ENCODE results near the gene E2F7.

The E2F7 gene

DNA sequence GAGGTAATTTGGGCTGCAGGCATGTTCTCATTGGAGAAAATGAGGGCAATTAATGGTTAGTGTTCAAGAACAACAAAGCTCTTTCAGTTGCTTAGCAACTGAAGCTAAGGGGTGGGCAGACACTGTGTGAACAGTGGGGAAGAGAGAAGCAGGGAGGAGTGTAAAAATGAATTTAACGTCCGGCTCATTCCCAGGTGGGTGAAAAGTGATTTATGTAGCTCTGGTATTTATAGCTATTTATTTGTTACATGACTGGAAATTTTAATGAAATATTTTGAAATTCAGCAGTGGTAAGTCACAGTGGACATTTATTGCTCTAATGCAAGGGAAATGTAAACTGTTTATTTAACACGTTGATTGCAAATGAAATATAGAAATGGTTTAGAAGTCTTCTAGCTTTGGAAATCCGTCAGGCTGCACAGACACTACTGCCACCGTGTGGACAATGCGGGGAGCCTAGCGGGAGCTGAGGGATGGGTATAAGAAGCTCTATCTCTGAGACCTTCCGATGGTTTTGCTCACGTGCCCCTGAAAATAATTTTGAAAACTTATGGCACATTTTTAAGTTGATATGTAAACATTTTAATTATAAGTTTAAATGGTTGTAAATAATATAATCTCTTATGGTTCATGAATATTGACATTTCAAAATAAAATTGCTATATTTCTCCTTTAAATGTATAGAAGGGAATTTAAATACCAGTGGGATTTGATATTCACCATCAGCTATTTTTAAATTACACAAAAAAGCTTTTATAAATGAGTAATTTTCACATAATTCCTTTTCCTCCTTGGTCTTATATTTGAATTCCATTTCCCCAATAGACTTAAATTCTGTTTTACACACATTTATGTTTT, 54.4 kb downstream of the E2F7 start:
- peak; percentile 23 for DNase-seq

DNA sequence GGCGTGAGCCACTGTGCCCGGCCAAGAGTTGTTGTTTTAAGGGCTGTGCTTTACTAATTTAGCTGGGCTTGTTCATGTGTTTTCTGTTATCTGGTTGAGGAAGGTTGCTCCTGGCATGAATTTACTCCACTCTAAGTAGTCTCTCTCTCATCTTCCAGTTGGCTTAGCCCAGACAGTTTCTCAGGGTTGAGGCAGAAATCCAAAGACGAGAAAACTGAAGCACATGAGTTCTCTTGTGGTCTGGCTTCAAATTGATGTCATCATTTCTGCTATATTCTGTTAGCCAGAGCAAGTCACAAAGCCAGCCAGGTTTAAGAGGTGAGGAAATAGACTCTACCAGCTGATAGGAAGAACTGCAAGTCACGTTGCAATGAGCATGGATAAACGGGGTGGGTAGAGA, 57.9 kb downstream of the E2F7 start:
- DNase-seq: no peak

DNA sequence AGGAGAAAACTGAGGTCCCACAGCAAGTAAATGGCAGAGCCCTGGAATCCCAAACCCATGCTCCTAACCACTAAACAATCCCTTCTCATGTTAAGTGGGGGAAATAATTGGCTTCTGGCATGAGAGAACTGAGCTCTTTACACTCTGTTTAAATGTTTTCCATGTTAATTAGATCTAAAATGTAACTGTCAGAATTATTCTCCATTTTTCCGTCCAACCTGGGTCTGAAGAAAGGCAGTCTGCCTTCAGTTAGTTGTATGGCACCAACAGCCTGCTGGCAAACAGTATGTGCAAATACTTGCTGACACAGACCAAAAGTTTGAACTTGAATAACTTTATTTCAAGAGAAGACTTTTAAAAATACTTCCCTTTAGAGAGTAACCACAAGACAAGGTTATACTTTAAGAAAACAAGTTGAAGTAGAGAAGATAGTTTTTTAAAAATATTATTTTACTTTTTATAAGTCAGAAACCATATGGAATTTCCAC, 59.7 kb downstream of the E2F7 start:
- no peak for DNase-seq

DNA sequence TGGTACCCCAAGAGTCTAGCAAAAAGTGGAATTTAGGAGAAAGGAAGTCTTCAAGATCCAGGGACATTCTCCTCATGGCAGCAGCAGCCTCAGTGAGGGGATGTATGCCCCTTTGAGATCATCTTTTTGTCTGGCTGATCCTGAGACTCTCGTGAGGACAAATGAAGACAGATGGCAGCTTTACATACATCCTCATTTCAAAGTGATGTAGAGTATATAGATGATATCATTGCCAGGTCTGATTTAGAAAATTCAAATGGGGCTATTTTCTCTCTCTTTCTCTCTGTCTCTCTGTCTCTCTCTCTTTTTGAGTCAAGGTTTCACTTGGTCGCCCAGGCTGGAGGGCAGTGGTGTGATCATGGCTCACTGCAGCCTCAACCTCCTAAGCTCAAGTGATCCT, 61.5 kb downstream of the E2F7 start:
- no peak for DNase-seq

DNA sequence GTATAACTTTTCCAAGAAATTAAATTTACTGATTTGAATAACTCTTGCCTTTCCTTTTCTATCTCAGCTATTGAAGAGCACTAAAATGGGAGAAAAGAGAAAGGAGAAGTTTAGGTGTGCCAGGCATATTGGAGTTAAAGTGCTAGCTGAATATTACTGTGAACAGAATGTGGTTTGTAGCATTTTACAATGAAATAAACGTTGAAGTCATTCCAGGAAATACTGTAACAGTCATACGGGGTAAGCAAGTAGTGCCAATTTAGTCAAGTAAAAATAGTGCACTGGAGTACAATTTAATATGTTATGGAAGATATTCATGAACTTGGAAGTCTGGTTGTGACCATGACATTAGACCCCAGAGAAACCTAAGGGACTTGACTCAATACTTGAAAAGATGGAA, 62.1 kb downstream of the E2F7 start:
- no peak for DNase-seq

DNA sequence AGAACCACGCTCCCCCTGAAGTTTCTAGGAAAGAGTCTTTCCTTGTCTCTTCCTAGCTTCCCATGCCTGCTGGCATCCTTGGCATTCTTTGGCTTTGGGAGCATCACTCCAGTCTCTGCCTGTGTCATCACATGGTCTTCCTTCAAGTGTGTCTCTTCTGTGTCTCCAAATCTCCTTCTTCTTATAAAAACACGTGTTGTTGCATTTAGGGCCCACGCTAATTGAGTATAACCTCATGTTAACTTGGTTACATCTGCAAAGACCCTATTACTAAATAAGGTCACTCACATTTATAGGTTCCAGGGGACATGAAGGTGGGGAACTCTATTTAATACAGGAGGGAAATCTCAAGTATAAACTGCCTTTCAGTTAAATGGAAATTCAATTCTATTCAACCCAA, 63.0 kb downstream of the E2F7 start:
- no peak for DNase-seq

DNA sequence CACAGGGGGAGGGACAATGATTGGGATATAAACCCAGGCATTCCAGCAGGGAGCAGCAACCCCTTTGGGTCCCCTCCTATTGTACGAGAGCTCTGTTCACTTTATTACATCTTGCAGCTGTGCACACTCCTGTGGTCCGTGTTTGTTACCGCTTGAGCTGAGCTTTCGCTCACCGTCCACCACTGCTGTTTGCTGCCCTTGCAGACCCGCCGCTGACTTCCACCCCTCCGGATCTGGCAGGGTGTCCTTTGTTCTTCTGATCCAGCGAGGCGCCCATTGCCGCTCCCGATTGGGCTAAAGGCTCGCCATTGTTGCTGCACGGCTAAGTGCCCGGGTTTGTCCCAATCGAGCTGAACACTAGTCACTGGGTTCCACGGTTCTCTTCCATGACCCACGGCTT, 64.1 kb downstream of the E2F7 start:
- DNase-seq: no peak

DNA sequence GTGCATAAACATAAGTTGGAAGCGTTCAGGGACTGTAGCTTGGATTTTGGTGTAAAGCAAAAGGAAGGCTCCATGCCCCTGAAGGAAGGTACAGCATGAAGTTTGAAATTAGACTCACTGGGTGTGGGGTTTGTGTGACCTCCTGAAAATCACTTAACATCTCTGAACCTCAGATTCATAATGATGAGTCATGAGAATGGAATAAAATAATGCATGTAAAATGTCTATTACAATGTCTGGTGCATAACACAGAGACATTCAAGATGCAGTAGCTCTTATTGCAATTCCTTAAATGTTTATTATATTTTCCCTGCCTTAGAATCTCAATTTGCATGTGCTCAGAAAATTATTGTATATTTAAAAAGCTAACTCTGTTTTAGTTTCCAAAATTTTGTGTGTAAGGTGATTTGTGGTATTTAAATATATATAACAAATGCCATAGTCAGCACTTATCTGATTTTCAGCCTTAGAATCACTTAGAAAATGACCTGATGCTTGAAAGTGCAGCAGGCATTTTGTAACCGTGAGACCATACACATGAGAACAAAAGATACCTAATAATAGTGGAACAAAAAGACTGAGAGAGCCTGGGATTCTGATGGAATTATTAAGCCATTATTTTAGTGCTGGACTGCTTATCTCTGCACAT, 66.3 kb downstream of the E2F7 start:
- no peak for DNase-seq

DNA sequence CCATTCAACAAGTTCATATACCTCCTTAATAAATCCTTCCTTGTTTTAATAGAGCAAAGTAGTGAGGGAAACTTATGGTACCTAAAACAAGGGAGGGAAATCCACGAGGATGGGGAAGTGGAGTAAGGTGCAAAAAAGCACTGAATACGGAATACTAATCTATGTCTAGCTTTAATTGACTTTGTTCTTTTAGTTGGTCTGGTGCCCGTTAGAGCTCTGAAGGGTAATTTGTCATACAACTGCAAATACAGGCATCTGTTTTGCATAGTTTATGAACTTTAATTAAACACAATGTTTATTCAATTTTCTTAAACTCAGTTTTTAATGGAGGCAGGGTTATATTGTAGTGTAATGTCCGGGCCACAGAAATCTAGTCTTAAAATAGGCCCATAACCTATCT, 67.0 kb downstream of the E2F7 start:
- DNase-seq: no peak

DNA sequence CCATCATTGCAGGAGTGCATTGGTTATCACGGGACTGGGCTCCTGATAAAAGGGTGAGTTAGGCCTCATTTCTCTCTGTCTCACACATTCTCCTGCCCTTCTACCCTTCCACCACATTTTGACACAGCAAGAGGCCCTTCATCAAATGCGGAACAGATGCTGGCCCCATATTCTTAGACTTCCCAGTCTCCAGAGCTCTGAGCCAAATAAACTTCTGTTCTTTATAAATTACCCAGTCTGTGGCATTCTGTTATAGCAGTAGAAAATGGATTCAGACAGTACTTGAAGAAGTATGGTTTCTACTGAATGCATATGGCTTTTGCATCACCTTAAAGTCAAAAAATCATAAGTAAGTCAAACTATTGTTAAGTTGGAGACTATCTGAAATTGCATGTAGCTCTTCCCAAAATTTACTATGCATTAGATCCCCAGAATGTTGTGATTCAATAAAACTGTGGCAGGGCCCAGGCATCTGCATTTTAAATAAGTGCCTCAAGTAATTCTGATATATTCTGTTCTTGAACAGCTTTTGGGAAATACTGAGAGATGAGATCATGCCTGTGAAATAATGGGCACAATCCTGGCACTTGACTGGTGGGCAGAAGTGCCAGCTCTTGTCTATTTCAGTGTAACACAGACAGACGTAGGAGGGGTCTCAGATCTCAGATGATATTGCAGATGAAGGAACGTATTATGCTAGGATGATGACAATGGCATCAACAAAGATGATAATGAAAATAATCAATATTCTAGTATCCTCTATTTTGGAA, 68.2 kb downstream of the E2F7 start:
- no peak for DNase-seq

DNA sequence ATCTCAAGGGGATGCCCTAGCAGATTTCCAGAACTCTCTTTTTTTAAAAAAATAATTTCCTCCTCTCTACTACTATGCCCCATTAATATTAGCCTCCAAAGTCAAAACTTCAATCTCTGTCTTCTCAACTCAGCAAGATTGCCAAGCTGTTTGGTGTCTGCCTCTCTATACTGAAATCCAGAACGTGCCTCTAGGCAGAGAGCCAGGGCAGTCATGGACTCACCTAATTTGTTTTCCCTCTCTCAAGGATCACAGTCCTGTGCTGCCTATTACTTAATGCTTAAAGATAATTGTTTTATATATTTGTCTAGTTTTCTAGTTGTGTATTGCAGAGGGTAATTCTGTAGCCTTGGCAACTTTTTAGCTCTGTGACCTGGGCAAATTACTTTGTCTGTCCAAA, 74.7 kb downstream of the E2F7 start:
- DNase-seq: no peak

DNA sequence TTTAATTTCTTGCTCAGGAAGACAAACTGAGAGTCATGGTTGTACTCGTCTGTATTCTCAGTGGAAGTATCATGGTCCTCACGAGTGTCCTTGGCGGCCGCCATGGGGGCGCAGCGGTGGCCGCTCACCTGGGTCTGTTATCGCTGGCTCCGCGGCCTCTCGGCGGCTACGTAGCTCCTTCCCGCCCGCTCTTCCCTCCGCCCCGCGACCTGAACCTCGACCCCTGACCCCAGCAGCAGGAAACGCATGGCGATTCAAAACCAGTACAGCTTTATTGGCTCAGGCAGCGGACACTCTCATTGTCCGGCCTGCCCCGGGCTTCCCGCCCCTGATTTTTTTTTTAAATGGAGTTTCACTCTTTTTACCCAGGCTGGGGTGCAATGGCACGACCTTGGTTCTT, 80.8 kb downstream of the E2F7 start:
- DNase-seq: no peak

DNA sequence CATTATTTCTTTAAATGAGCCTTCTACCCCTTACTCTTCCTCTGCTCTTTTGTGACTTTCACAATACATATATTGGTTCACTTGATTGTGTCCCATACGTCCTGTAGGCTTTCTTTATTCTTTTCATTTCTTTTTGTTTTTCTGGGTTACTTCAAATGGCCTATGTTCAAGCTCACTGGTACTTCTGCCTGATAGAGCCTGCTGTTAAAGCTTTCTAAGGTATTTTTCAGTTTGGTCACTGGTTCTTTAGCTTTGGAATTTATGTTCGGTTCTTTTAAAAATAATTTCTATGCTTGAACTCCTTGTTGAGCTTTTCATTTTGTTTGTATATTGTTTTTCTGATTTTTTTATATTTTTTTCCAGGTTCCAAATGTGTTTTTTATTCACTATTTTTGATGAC, 81.9 kb downstream of the E2F7 start:
- no peak for DNase-seq

DNA sequence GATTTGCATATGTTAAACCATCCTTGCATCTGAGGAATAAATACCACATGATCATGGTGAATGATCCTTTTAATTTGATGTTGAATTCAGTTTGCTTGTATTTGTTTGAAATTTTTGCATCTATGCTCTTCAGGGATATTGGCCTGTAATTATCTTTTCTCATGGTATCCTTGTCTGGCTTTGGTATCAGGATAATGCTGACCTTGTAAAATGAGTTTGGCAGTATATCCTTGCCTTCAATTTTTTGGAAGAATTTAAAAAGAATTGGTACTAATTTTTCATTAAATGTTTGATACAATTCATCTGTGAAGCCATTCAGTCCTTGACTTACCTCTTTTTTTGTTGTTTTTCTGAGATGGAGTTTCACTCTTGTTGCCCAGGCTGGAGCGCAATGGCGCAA, 85.2 kb downstream of the E2F7 start:
- DNase-seq: no peak

DNA sequence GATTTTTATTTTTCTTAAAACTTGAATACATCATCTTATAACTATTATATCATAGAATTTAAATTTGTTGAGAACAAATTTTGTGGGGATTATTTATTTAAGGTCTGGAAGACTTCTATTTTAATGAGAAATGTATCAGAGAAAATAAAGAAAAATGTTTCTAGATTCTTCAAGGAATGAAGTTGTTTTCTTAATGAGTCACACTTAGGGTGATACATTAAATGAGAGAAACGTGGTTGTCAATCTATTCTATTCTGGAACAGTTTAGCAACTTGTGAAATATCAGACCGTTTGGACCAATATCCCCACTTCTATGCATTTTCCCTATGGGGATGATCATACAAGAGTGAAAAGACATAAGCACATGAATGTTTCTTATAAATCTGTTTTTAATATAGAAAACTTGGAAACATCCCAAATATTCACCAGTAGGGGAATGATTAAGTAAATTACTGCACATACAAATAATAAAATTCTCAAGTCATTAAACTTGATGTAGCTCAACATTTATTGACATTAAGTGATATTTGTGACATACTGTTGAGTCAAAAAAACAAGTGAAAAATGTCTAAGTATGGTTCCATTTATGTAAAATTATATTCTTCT, 88.5 kb downstream of the E2F7 start:
- DNase-seq: no peak

Data from NK-92 treated with Interleukin-12 subunit alpha and Interleukin-12 subunit beta, amount 100 ng/mL, for 24 hours (cell line).